ENCODE results near the gene ASPM.

ASPM gene

GRCh38 chr1:197181982-197182381 is 35.5 kb upstream of the ASPM start:
- in situ Hi-C loops (cut with HindIII; ENCODE audit: low sequenced_read_pairs): no loop called here
- TF ChIP-seq CTCF (IDR thresholded peaks at IDR 0.05; ENCODE audit: low read depth, low read length, missing control alignments): no peak
- no peak overlapping the region for H3K4me3 ChIP-seq (ENCODE audit: low read depth, low read length)
- DNase-seq (ENCODE audit: low read depth): no peak

GRCh38 chr1:197180252-197180878 is 33.9 kb upstream of the ASPM start:
- DNase-seq (ENCODE audit: low read depth): peak; percentile 36
- peak; percentile 65 for TF ChIP-seq CTCF (IDR thresholded peaks at IDR 0.05; ENCODE audit: low read depth, low read length, missing control alignments)
- no peak overlapping the region for H3K4me3 ChIP-seq (ENCODE audit: low read depth, low read length)
- in situ Hi-C loops (cut with HindIII; ENCODE audit: low sequenced_read_pairs): no loop called here

GRCh38 chr1:197178998-197179397 is 32.5 kb upstream of the ASPM start:
- in situ Hi-C loops (cut with HindIII; ENCODE audit: low sequenced_read_pairs): no loop called here
- no peak for TF ChIP-seq CTCF (IDR thresholded peaks at IDR 0.05; ENCODE audit: low read depth, low read length, missing control alignments)
- DNase-seq (ENCODE audit: low read depth): no peak
- H3K4me3 ChIP-seq (ENCODE audit: low read depth, low read length): no peak overlapping the region

GRCh38 chr1:197174818-197175217 is 28.3 kb upstream of the ASPM start:
- in situ Hi-C loops (cut with HindIII; ENCODE audit: low sequenced_read_pairs): no loop called here
- TF ChIP-seq CTCF (IDR thresholded peaks at IDR 0.05; ENCODE audit: low read depth, low read length, missing control alignments): no peak
- H3K4me3 ChIP-seq (ENCODE audit: low read depth, low read length): no peak overlapping the region
- DNase-seq (ENCODE audit: low read depth): no peak

GRCh38 chr1:197173571-197174507 is 27.4 kb upstream of the ASPM start:
- in situ Hi-C loops (cut with HindIII; ENCODE audit: low sequenced_read_pairs): no loop called here
- DNase-seq (ENCODE audit: low read depth): no peak

GRCh38 chr1:197171531-197171930 is 25.1 kb upstream of the ASPM start:
- TF ChIP-seq CTCF (IDR thresholded peaks at IDR 0.05; ENCODE audit: low read depth, low read length, missing control alignments): no peak
- in situ Hi-C loops (cut with HindIII; ENCODE audit: low sequenced_read_pairs): no loop called here
- no peak for DNase-seq (ENCODE audit: low read depth)
- no peak overlapping the region for H3K4me3 ChIP-seq (ENCODE audit: low read depth, low read length)

More at GRCh38 chr1:197173571-197174507, 27.4 kb upstream of the ASPM start:
- TF ChIP-seq CTCF (IDR thresholded peaks at IDR 0.05; ENCODE audit: low read depth, low read length, missing control alignments): no peak
- H3K4me3 ChIP-seq (ENCODE audit: low read depth, low read length): no peak overlapping the region

Measured in astrocyte of the cerebellum (primary cell).